ENCODE measurements around the gene CPM. TPM values are rescaled to one million over a fixed set of nuclear protein-coding genes. Genes with fewer than 3 reads are reported as not detected.
A peak's percentile ranks its signal among the peaks of the same experiment; 100 is the strongest.

The CPM gene
- total and polyA plus RNA-seq, 10 of the 15 experiments (the other 5 are each of a cell fraction or from before 2014, with no cell fraction given) = 0.06 to 1.7 (median 0.41) TPM

DNA sequence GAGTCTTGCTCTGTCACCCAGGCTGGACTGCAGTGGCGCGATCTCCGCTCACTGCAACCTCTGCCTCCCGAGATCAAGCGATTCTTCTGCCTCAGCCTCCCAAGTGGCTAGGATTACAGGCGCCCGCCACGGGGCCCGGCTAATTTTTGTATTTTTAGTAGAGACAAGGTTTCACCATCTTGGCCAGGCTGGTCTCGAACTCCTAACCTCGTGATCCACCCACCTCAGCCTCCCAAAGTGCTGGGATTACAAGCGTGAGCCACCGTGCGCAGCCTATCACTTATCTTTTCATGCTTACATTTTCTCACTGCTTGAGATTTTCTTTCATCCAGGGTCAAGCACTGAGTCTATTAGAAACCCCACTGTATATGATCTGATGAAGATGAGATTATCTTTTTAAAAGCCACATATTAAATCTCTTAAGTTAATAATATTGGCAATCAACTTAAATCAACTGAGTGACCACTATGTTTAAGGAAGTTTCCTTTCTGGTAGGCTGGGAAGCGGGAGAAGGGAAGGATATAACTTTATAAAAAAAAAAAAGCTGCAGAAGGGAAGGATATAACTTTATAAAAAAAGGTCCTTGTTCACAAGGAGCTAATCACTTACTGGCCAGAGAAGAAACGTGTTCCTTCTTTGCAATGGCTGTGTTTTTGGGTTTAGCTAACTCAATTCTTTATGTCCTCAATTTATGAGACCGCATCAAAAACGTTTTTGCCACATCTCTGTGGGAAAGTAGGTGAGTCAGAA is 126.3 kb downstream of the CPM start:
- H3K27me3 ChIP-seq (replicated peaks in 1 of 2; ENCODE audit: control insufficient read depth in 2 of 2, insufficient read depth in 2 of 2, low read length in 1 of 2) = no peaks in the 10 kb centered on the region
- ATAC-seq = no peak
- DNase-seq (ENCODE audit: low read depth, low spot score) = no peak
- no peaks in the 10 kb centered on the region for H4K20me1 ChIP-seq (ENCODE audit: control insufficient read depth, insufficient read depth)
- in situ Hi-C loops (cut with MboI) = no loop called here
- ChIA-PET CTCF (interaction anchor here (0.8 to 2.7 kb wide), 10 partner anchors 10 to 61 kb away, joined by 3 to 17 read pairs (median 4); partner anchors contain the start of gene SLC35E3), RAD21 (ENCODE audit: unreplicated experiment) (interaction anchor here (0.9 to 3.2 kb wide), 2 partner anchors 61 to 195 kb away, joined by 3 to 25 read pairs; partner anchors contain the start of gene SLC35E3), SMC1A (ENCODE audit: uncharacterized antibody, unreplicated experiment) (interaction anchor here (0.7 to 2.4 kb wide), 10 partner anchors 10 to 450 kb away, joined by 3 to 12 read pairs (median 4); no protein-coding TSS in a partner anchor), POLR2A (interaction anchor here (0.8 to 2.5 kb wide), 6 partner anchors 11 to 447 kb away, joined by 3 to 7 read pairs (median 4); no protein-coding TSS in a partner anchor)
- H2AFZ ChIP-seq (ENCODE audit: control insufficient read depth, low read depth, low read length) = no peak overlapping the region; the same call in 1 of the 2 replicates
- H3K4me3 ChIP-seq = no peak overlapping the region
- H3K4me1 ChIP-seq (ENCODE audit: control insufficient read depth, insufficient read depth, low read length) = peaks cover 6% of the 10 kb centered on the region
- H3K9me3 ChIP-seq (replicated peaks; ENCODE audit: control insufficient read depth, insufficient read depth, low read length) = peaks cover 2% of the 10 kb centered on the region; the same call in 1 of the 3 replicates
- no TSS peak for BruUV-seq (replicated peaks)
- H3K4me2 ChIP-seq (ENCODE audit: control insufficient read depth, insufficient read depth) = peak overlapping the region; percentile 75
- H3K9ac ChIP-seq (ENCODE audit: control insufficient read depth, insufficient read depth, low read length) = peak overlapping the region; percentile 100
- peaks cover 36% of the 10 kb centered on the region for H3K79me2 ChIP-seq (ENCODE audit: control insufficient read depth, insufficient read depth, low read length)
- WGBS (ENCODE audit: insufficient coverage, insufficient replicate concordance, low lambda C conversion rate, missing lambda C conversion rate) = 81% methylated on average over 16 of the region's 18 CpGs
- peaks cover 0 to 5% of the 10 kb centered on the region in 2 experiments; a peak in 1 of 4 replicates for H3K36me3 ChIP-seq (ENCODE audit: control insufficient read depth in 2 of 2, insufficient read depth in 2 of 2, low read length in 1 of 2)
- intact Hi-C loops (cut with micrococcal nuclease; ENCODE audit: unreplicated experiment) = loop anchor here (5.0 kb wide), 4 partner anchors 119 to 434 kb away; partner anchors contain the start of genes NUP107 and RAP1B
- FAIRE-seq = no peak
- H3K27ac ChIP-seq (ENCODE audit: control insufficient read depth, insufficient read depth) = peak overlapping the region; percentile 100
- TF ChIP-seq RFX5 (IDR thresholded peaks at IDR 0.05; ENCODE audit: low read depth, low read length) (no peak), SUZ12 (IDR thresholded peaks at IDR 0.05; ENCODE audit: unreplicated experiment) (no peak), NR2F1 (conservative IDR thresholded peaks at IDR 0.05) (no peak), NBN (IDR thresholded peaks at IDR 0.05) (no peak), SIX5 (IDR thresholded peaks at IDR 0.05; ENCODE audit: low read depth, low read length, severe bottlenecking) (no peak), POLR2AphosphoS5 (IDR thresholded peaks at IDR 0.05; ENCODE audit: low read length) (no peak), SRF (IDR thresholded peaks at IDR 0.05; ENCODE audit: low read depth in 2 of 2, low read length in 2 of 2) (no peak), PAX5 (IDR thresholded peaks at IDR 0.05; ENCODE audit: borderline replicate concordance, low read depth, low read length) (no peak), MEF2A (IDR thresholded peaks at IDR 0.05; ENCODE audit: insufficient read depth, low read depth, low read length) (no peak), BMI1 (IDR thresholded peaks at IDR 0.05; ENCODE audit: borderline replicate concordance) (no peak), RUNX3 (IDR thresholded peaks at IDR 0.05; ENCODE audit: low read length) (no peak), CREM (IDR thresholded peaks at IDR 0.05; ENCODE audit: low read depth) (no peak), ZNF622 (IDR thresholded peaks at IDR 0.05) (no peak)
- TF ChIP-seq, protein P1, sequence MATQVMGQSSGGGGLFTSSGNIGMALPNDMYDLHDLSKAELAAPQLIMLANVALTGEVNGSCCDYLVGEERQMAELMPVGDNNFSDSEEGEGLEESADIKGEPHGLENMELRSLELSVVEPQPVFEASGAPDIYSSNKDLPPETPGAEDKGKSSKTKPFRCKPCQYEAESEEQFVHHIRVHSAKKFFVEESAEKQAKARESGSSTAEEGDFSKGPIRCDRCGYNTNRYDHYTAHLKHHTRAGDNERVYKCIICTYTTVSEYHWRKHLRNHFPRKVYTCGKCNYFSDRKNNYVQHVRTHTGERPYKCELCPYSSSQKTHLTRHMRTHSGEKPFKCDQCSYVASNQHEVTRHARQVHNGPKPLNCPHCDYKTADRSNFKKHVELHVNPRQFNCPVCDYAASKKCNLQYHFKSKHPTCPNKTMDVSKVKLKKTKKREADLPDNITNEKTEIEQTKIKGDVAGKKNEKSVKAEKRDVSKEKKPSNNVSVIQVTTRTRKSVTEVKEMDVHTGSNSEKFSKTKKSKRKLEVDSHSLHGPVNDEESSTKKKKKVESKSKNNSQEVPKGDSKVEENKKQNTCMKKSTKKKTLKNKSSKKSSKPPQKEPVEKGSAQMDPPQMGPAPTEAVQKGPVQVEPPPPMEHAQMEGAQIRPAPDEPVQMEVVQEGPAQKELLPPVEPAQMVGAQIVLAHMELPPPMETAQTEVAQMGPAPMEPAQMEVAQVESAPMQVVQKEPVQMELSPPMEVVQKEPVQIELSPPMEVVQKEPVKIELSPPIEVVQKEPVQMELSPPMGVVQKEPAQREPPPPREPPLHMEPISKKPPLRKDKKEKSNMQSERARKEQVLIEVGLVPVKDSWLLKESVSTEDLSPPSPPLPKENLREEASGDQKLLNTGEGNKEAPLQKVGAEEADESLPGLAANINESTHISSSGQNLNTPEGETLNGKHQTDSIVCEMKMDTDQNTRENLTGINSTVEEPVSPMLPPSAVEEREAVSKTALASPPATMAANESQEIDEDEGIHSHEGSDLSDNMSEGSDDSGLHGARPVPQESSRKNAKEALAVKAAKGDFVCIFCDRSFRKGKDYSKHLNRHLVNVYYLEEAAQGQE (IDR thresholded peaks at IDR 0.05; ENCODE audit: low read depth, low read length) = no peak

Data from GM12878 (cell line).